ENCODE measurements around the gene PFKL. TPM values are rescaled to one million over a fixed set of nuclear protein-coding genes. Genes with fewer than 3 reads are reported as not detected.
A peak's percentile ranks its signal among the peaks of the same experiment; 100 is the strongest.

The PFKL gene
- 49.6 TPM for total RNA-seq
- 82.7 TPM for polyA plus RNA-seq
- long read RNA-seq, donor 1, result 0 reads
- long read RNA-seq, donor 2, transcript PFKL-201 (22 exons, 2,912 nt), result major isoform, 53 of 119 reads
- long read RNA-seq, donor 2, partial matches to known transcripts, result 52 of 119 reads
- long read RNA-seq, donor 2, other reads (novel, unspliced or antisense), result 14 of 119 reads
- long read RNA-seq, donor 3, transcript PFKL-201 (22 exons, 2,912 nt), result major isoform, 14 of 19 reads
- long read RNA-seq, donor 3, partial matches to known transcripts, result 5 of 19 reads
- long read RNA-seq, donor 3, other reads (novel, unspliced or antisense), result 0 of 19 reads
- long read RNA-seq, donor 4, transcript PFKL-201 (22 exons, 2,912 nt), result major isoform, 7 of 24 reads
- long read RNA-seq, donor 4, partial matches to known transcripts, result 16 of 24 reads
- long read RNA-seq, donor 4, other reads (novel, unspliced or antisense), result 0 of 24 reads
- long read RNA-seq, donor 5, transcript PFKL-201 (22 exons, 2,912 nt), result major isoform, 29 of 73 reads
- long read RNA-seq, donor 5, partial matches to known transcripts, result 43 of 73 reads
- long read RNA-seq, donor 5, other reads (novel, unspliced or antisense), result 0 of 73 reads
- long read RNA-seq, donor 6, transcript PFKL-201 (22 exons, 2,912 nt), result major isoform, 22 of 43 reads
- long read RNA-seq, donor 6, partial matches to known transcripts, result 19 of 43 reads
- long read RNA-seq, donor 6, other reads (novel, unspliced or antisense), result 0 of 43 reads
- long read RNA-seq, donor 7, transcript PFKL-201 (22 exons, 2,912 nt), result major isoform, 9 of 9 reads
- long read RNA-seq, donor 7, partial matches to known transcripts, result 0 of 9 reads
- long read RNA-seq, donor 7, other reads (novel, unspliced or antisense), result 0 of 9 reads
- long read RNA-seq, donor 8, transcript PFKL-201 (22 exons, 2,912 nt), result major isoform, 6 of 12 reads
- long read RNA-seq, donor 8, partial matches to known transcripts, result 6 of 12 reads
- long read RNA-seq, donor 8, other reads (novel, unspliced or antisense), result 0 of 12 reads
- long read RNA-seq, donor 9, transcript PFKL-201 (22 exons, 2,912 nt), result major isoform, 7 of 14 reads
- long read RNA-seq, donor 9, partial matches to known transcripts, result 7 of 14 reads
- long read RNA-seq, donor 9, other reads (novel, unspliced or antisense), result 0 of 14 reads
- long read RNA-seq, donor 10, transcript PFKL-201 (22 exons, 2,912 nt), result major isoform, 9 of 19 reads
- long read RNA-seq, donor 10, partial matches to known transcripts, result 10 of 19 reads
- long read RNA-seq, donor 10, other reads (novel, unspliced or antisense), result 0 of 19 reads

GRCh38 chr21:44299458-44300261 lies at the start of gene PFKL:
Gene PFKL, plus strand, starts transcription at chr21:44300053. Its CDS starts 53 bp downstream, at chr21:44300106.
- no peaks in the 10 kb centered on the region for H3K9me3 ChIP-seq (ENCODE audit: control insufficient read depth in 2 of 2, insufficient read depth in 1 of 2, low read length in 1 of 2)
- DNase-seq (ENCODE audit: low read depth in 6 of 9, low spot score in 9 of 9), result peak in 7 of 9 donors; percentile 19 to 66 (median 34)
- peaks cover 0 to 23% of the 10 kb centered on the region in 2 donors for H3K27me3 ChIP-seq (ENCODE audit: control insufficient read depth in 2 of 2, insufficient read depth in 1 of 2, low read length in 1 of 2)
- WGBS, result under 1% methylated on average over 94 of the region's 94 CpGs
- peak within 1 kb of the TSS; percentile 49 to 96 for H3K4me3 ChIP-seq (ENCODE audit: low read length in 2 of 2)
- H3K36me3 ChIP-seq (ENCODE audit: control insufficient read depth in 2 of 2, insufficient read depth in 2 of 2, low read length in 1 of 2), result no peaks in the 10 kb centered on the region
- peak within 1 kb of the TSS; percentile 67 to 91 for H3K27ac ChIP-seq (ENCODE audit: low read depth in 1 of 2, low read length in 1 of 2)
- H3K4me1 ChIP-seq (ENCODE audit: control insufficient read depth in 2 of 2, insufficient read depth in 2 of 2, low read length in 2 of 2), result peaks cover 13 to 44% of the 10 kb centered on the region in 2 donors

GRCh38 chr21:44253832-44254710 lies 45.8 kb upstream of the PFKL start:
- DNase-seq (ENCODE audit: low read depth in 6 of 9, low spot score in 9 of 9), result no peak
- no peak overlapping the region for H3K4me3 ChIP-seq (ENCODE audit: low read length in 2 of 2)

GRCh38 chr21:44255511-44255981 lies 44.3 kb upstream of the PFKL start:
- Histone ChIP-seq H3K27ac (ENCODE audit: low read depth in 1 of 2, low read length in 1 of 2) (no peak overlapping the region), H3K27me3 (ENCODE audit: control insufficient read depth in 2 of 2, insufficient read depth in 1 of 2, low read length in 1 of 2) (peaks cover 2 to 8% of the 10 kb centered on the region in 2 donors), H3K4me3 (ENCODE audit: low read length in 2 of 2) (no peak overlapping the region), H3K36me3 (ENCODE audit: control insufficient read depth in 2 of 2, insufficient read depth in 2 of 2, low read length in 1 of 2) (no peaks in the 10 kb centered on the region), H3K4me1 (ENCODE audit: control insufficient read depth in 2 of 2, insufficient read depth in 2 of 2, low read length in 2 of 2) (no peaks in the 10 kb centered on the region), H3K9me3 (ENCODE audit: control insufficient read depth in 2 of 2, insufficient read depth in 1 of 2, low read length in 1 of 2) (no peaks in the 10 kb centered on the region)
- no peak for DNase-seq (ENCODE audit: low read depth in 6 of 9, low spot score in 9 of 9)
- WGBS, result 98% methylated on average over 11 of the region's 11 CpGs

More at GRCh38 chr21:44253832-44254710, 45.8 kb upstream of the PFKL start:
- WGBS, result 66% methylated on average over 29 of the region's 29 CpGs
- H3K27me3 ChIP-seq (ENCODE audit: control insufficient read depth in 2 of 2, insufficient read depth in 1 of 2, low read length in 1 of 2), result peaks cover 2 to 8% of the 10 kb centered on the region in 2 donors
- no peak overlapping the region for H3K27ac ChIP-seq (ENCODE audit: low read depth in 1 of 2, low read length in 1 of 2)
- H3K36me3 ChIP-seq (ENCODE audit: control insufficient read depth in 2 of 2, insufficient read depth in 2 of 2, low read length in 1 of 2), result no peaks in the 10 kb centered on the region
- H3K9me3 ChIP-seq (ENCODE audit: control insufficient read depth in 2 of 2, insufficient read depth in 1 of 2, low read length in 1 of 2), result no peaks in the 10 kb centered on the region
- H3K4me1 ChIP-seq (ENCODE audit: control insufficient read depth in 2 of 2, insufficient read depth in 2 of 2, low read length in 2 of 2), result no peaks in the 10 kb centered on the region

GRCh38 chr21:44258056-44258725 lies 41.7 kb upstream of the PFKL start:
- Histone ChIP-seq H3K4me3 (ENCODE audit: low read length in 2 of 2) (no peak overlapping the region), H3K27me3 (ENCODE audit: control insufficient read depth in 2 of 2, insufficient read depth in 1 of 2, low read length in 1 of 2) (peaks cover 2 to 8% of the 10 kb centered on the region in 2 donors), H3K27ac (ENCODE audit: low read depth in 1 of 2, low read length in 1 of 2) (no peak overlapping the region), H3K9me3 (ENCODE audit: control insufficient read depth in 2 of 2, insufficient read depth in 1 of 2, low read length in 1 of 2) (no peaks in the 10 kb centered on the region), H3K4me1 (ENCODE audit: control insufficient read depth in 2 of 2, insufficient read depth in 2 of 2, low read length in 2 of 2) (no peaks in the 10 kb centered on the region), H3K36me3 (ENCODE audit: control insufficient read depth in 2 of 2, insufficient read depth in 2 of 2, low read length in 1 of 2) (no peaks in the 10 kb centered on the region)
- 96% methylated on average over 34 of the region's 34 CpGs for WGBS
- no peak for DNase-seq (ENCODE audit: low read depth in 6 of 9, low spot score in 9 of 9)

- WGBS, result 94% methylated on average over 22 of the region's 22 CpGs
- Histone ChIP-seq H3K27ac (ENCODE audit: low read depth in 1 of 2, low read length in 1 of 2) (no peak overlapping the region), H3K4me3 (ENCODE audit: low read length in 2 of 2) (no peak overlapping the region), H3K9me3 (ENCODE audit: control insufficient read depth in 2 of 2, insufficient read depth in 1 of 2, low read length in 1 of 2) (no peaks in the 10 kb centered on the region), H3K4me1 (ENCODE audit: control insufficient read depth in 2 of 2, insufficient read depth in 2 of 2, low read length in 2 of 2) (no peaks in the 10 kb centered on the region), H3K27me3 (ENCODE audit: control insufficient read depth in 2 of 2, insufficient read depth in 1 of 2, low read length in 1 of 2) (peaks cover 0 to 3% of the 10 kb centered on the region in 2 donors), H3K36me3 (ENCODE audit: control insufficient read depth in 2 of 2, insufficient read depth in 2 of 2, low read length in 1 of 2) (no peaks in the 10 kb centered on the region)
- peak in 1 of 9 donors; percentile 7 for DNase-seq (ENCODE audit: low read depth in 6 of 9, low spot score in 9 of 9)
Observed at GRCh38 chr21:44259082-44259705, 40.7 kb upstream of the PFKL start.

- H3K4me1 ChIP-seq (ENCODE audit: control insufficient read depth in 2 of 2, insufficient read depth in 2 of 2, low read length in 2 of 2), result no peaks in the 10 kb centered on the region
- H3K9me3 ChIP-seq (ENCODE audit: control insufficient read depth in 2 of 2, insufficient read depth in 1 of 2, low read length in 1 of 2), result no peaks in the 10 kb centered on the region
- H3K4me3 ChIP-seq (ENCODE audit: low read length in 2 of 2), result no peak overlapping the region
- H3K27ac ChIP-seq (ENCODE audit: low read depth in 1 of 2, low read length in 1 of 2), result no peak overlapping the region
- H3K27me3 ChIP-seq (ENCODE audit: control insufficient read depth in 2 of 2, insufficient read depth in 1 of 2, low read length in 1 of 2), result no peaks in the 10 kb centered on the region
- no peaks in the 10 kb centered on the region for H3K36me3 ChIP-seq (ENCODE audit: control insufficient read depth in 2 of 2, insufficient read depth in 2 of 2, low read length in 1 of 2)
- 81% methylated on average over 4 of the region's 4 CpGs for WGBS
- no peak for DNase-seq (ENCODE audit: low read depth in 6 of 9, low spot score in 9 of 9)
Observed at GRCh38 chr21:44260066-44260465, 39.8 kb upstream of the PFKL start.
